ENCODE measurements around the gene EDN3. TPM values are rescaled to one million over a fixed set of nuclear protein-coding genes. Genes with fewer than 3 reads are reported as not detected.

EDN3 gene
- polyA plus RNA-seq, 4 donors: 10.8 to 58.4 (median 33.1) TPM

DNA sequence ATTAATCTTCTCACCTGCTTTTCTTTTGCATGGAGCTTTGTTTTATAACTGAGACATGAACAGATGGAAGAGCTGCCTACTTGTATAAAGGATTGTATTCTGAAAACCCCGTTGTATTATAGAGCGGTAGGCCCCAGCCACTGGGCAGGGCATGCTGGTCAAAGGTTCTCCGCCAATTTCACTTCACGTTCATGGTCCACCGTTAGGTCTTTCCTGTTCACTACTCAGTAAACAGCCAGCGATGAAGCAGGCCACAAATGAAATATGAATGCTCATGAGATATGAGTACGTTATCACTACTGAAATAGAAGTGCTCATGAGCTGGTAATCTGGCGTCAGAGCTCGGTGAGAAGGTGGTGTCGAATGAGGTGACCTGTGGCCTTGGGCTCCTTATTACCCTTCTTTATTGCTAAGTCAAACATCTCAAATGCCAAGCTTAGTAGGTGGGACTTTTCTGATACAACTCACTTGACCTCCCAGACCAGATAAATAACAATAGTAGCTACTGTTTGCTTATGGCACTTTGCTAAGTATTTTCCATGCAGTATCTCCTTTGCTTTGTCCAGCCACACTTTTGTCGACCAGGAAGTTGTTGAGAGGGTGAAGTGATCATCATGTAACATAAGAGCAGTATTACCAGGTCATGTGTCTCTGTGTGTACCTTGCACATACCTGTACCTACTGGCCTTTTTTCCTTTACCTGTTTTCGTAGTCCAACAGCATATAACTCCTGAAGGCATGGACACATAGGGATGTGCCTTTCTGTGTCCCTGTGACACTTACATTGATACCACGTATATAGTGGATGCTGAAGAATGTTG is 16.7 kb downstream of the EDN3 start:
- 28 to 67% (median 40%) methylated on average over 13 of the region's 13 CpGs for WGBS, 3 donors
- Histone ChIP-seq H3K9me3 (ENCODE audit: control insufficient read depth in 2 of 2, insufficient read depth in 1 of 2, low read depth in 1 of 2, low read length in 1 of 2) (peaks cover 0 to 5% of the 10 kb centered on the region in 2 donors), H3K27ac (ENCODE audit: low read depth in 1 of 3, low read length in 2 of 3) (peak overlapping the region; percentile 50 to 88 (median 51)), H3K4me1 (ENCODE audit: control insufficient read depth in 3 of 3, insufficient read depth in 2 of 3, low read depth in 1 of 3, low read length in 2 of 3) (peaks cover 3 to 58% (median 23%) of the 10 kb centered on the region in 3 donors), H3K4me3 (ENCODE audit: low read depth in 1 of 3, low read length in 3 of 3) (no peak overlapping the region), H3K36me3 (ENCODE audit: control insufficient read depth in 3 of 3, insufficient read depth in 2 of 3, low read depth in 1 of 3, low read length in 3 of 3) (peaks cover 0 to 5% (median 3%) of the 10 kb centered on the region in 3 donors), H3K27me3 (ENCODE audit: control insufficient read depth in 3 of 3, insufficient read depth in 3 of 3, low read length in 3 of 3) (peaks cover 0 to 5% (median 0%) of the 10 kb centered on the region in 3 donors)
- FAIRE-seq: peak; percentile 61
- DNase-seq: peak; percentile 87 to 95

DNA sequence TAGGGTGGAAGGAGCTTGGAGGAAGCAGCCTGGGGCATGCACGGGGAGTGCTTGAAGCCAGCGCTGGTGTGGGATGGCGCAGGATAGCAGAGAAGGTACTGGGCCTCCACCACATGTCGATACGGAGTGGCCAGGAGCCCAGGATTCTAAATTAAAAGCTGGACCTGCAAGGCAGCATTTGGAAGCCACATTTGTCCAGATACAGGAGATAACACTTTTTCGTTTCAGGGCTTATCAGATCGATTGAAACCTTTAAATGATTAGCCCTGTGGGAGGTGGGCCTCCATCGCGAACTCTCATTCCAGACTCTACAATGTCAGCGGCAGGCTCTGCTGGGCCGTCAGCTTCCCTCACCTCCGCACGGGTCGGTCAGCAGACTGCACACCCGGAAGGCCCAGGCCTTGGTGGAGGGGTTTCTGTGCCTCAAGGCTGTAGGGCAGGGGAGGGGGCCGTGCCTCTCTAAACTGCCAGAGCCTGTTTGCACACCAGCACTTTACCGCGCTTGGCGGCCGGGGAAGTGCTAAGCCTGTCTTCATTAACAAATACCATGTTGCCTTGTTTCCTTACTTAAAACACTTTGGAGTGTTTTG is 17.9 kb downstream of the EDN3 start:
- peaks cover 0 to 5% of the 10 kb centered on the region in 2 donors for H3K9me3 ChIP-seq (ENCODE audit: control insufficient read depth in 2 of 2, insufficient read depth in 1 of 2, low read depth in 1 of 2, low read length in 1 of 2)
- peak overlapping the region; percentile 50 to 88 (median 51) for H3K27ac ChIP-seq (ENCODE audit: low read depth in 1 of 3, low read length in 2 of 3)
- H3K4me3 ChIP-seq (ENCODE audit: low read depth in 1 of 3, low read length in 3 of 3): no peak overlapping the region
- H3K36me3 ChIP-seq (ENCODE audit: control insufficient read depth in 3 of 3, insufficient read depth in 2 of 3, low read depth in 1 of 3, low read length in 3 of 3): peaks cover 0 to 7% (median 5%) of the 10 kb centered on the region in 3 donors
- H3K4me1 ChIP-seq (ENCODE audit: control insufficient read depth in 3 of 3, insufficient read depth in 2 of 3, low read depth in 1 of 3, low read length in 2 of 3): peaks cover 3 to 58% (median 19%) of the 10 kb centered on the region in 3 donors
- WGBS, 3 donors: 88 to 94% (median 89%) methylated on average over 20 of the region's 20 CpGs
- peaks cover 0 to 5% (median 0%) of the 10 kb centered on the region in 3 donors for H3K27me3 ChIP-seq (ENCODE audit: control insufficient read depth in 3 of 3, insufficient read depth in 3 of 3, low read length in 3 of 3)
- DNase-seq (no peak), FAIRE-seq (no peak)

DNA sequence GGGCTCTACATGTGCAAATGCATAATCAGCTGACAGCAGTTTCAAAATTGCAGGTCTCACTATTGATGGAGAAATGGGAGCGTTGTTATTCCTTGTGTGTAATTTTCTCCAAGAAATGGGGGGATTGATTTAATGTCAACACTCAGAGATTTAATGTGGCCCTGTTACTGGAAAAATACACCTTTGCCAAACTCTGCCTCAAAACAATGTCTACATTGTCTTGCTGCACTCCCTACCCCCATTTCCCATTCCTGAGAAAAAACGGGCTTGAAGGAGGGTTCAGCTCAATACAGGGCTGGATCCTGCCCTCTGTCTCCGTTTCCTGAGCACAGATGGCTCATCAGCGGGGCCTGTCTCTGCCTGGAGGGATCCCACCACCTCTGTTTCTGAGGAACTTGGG is 18.4 kb downstream of the EDN3 start:
- peak overlapping the region in 1 of 3 donors; percentile 88 for H3K27ac ChIP-seq (ENCODE audit: low read depth in 1 of 3, low read length in 2 of 3)

DNA sequence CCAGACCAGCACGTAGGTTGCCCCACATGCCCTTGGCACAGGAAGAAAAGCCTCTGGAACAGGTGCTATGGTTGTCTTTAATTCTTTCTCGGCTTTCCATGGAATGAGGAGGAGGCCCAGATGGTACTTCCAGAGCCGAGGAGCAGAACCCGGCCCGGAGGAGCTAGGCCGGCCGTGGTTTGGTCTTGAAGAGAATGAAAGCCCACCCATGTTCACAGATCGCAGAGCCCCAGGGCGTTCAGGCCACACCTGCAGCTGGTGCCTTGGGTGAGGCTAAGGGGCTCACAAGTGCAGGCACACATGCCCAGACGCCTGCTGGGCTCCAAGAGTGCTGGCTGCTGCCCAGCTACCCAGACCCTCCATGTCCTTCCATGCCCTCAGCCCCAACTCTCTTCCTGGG is 20.0 kb downstream of the EDN3 start:
- H3K27me3 ChIP-seq (ENCODE audit: control insufficient read depth in 3 of 3, insufficient read depth in 3 of 3, low read length in 3 of 3): no peaks in the 10 kb centered on the region
- DNase-seq (no peak), FAIRE-seq (no peak)
- peak overlapping the region in 1 of 3 donors; percentile 79 for H3K27ac ChIP-seq (ENCODE audit: low read depth in 1 of 3, low read length in 2 of 3)
- no peaks in the 10 kb centered on the region for H3K9me3 ChIP-seq (ENCODE audit: control insufficient read depth in 2 of 2, insufficient read depth in 1 of 2, low read depth in 1 of 2, low read length in 1 of 2)
- 87 to 92% (median 92%) methylated on average over 10 of the region's 10 CpGs for WGBS, 3 donors
- H3K36me3 ChIP-seq (ENCODE audit: control insufficient read depth in 3 of 3, insufficient read depth in 2 of 3, low read depth in 1 of 3, low read length in 3 of 3): peaks cover 0 to 10% (median 5%) of the 10 kb centered on the region in 3 donors
- H3K4me3 ChIP-seq (ENCODE audit: low read depth in 1 of 3, low read length in 3 of 3): no peak overlapping the region
- peaks cover 3 to 49% (median 11%) of the 10 kb centered on the region in 3 donors for H3K4me1 ChIP-seq (ENCODE audit: control insufficient read depth in 3 of 3, insufficient read depth in 2 of 3, low read depth in 1 of 3, low read length in 2 of 3)

More for the DNA sequence above, 18.4 kb downstream of the EDN3 start:
- H3K36me3 ChIP-seq (ENCODE audit: control insufficient read depth in 3 of 3, insufficient read depth in 2 of 3, low read depth in 1 of 3, low read length in 3 of 3): peaks cover 0 to 7% (median 5%) of the 10 kb centered on the region in 3 donors
- FAIRE-seq: no peak
- peaks cover 0 to 5% (median 0%) of the 10 kb centered on the region in 3 donors for H3K27me3 ChIP-seq (ENCODE audit: control insufficient read depth in 3 of 3, insufficient read depth in 3 of 3, low read length in 3 of 3)
- H3K9me3 ChIP-seq (ENCODE audit: control insufficient read depth in 2 of 2, insufficient read depth in 1 of 2, low read depth in 1 of 2, low read length in 1 of 2): peaks cover 0 to 5% of the 10 kb centered on the region in 2 donors
- peaks cover 3 to 58% (median 19%) of the 10 kb centered on the region in 3 donors for H3K4me1 ChIP-seq (ENCODE audit: control insufficient read depth in 3 of 3, insufficient read depth in 2 of 3, low read depth in 1 of 3, low read length in 2 of 3)
- WGBS, 3 donors: 62 to 73% (median 66%) methylated on average over 4 of the region's 4 CpGs
- no peak for DNase-seq
- no peak overlapping the region for H3K4me3 ChIP-seq (ENCODE audit: low read depth in 1 of 3, low read length in 3 of 3)

DNA sequence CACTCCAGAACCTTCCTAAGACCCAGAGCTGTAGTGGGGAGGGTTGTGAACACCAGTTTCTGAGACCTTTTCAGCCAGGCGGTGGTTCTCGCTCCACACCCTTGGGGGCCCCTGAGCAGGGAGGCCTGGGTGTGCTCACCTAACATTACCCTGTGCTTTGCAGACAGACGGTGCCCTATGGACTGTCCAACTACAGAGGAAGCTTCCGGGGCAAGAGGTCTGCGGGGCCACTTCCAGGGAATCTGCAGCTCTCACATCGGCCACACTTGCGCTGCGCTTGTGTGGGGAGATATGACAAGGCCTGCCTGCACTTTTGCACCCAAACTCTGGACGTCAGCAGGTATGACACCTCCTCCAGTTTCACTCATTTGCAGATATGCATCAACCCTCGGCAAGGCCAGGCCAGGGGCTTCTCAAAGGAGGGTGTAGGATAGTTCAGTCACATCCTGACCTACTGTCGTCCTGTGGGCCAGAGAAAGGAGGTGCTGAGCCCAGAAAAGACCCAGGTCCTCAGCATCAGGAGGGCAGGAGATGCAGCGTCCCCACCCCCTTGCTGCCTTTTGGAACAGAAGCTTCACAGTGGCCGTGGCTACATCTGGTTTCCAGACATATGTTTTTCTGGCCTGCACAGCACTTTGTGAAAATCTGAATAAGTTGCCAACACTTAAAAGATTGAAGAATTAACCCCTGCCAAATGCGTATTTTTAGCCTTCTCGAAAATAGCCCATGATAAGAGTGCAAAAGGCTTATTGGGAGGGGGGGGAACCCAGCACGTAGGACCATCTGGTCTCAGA is 20.6 kb downstream of the EDN3 start:
- DNase-seq: peak in 1 of 2 donors; percentile 87
- no peak for FAIRE-seq

DNA sequence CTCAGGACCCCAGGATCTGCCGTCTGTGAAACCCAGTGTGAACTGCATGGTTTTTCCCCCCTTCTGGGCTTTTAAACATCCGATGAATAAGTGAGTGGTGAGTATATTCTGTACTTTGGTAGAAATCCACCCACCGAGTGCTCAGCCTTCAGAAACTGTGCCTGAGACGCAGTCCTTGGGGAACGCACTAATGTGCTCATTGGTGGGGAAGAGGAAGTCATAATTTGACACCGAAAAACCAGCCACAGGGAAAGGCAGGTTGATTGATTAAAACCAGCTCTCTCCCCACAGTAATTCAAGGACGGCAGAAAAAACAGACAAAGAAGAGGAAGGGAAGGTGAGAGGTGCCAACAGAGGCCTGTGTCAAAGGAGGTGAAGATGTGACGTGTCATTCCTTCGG is 21.7 kb downstream of the EDN3 start:
- Histone ChIP-seq H3K4me3 (ENCODE audit: low read depth in 1 of 3, low read length in 3 of 3) (no peak overlapping the region), H3K4me1 (ENCODE audit: control insufficient read depth in 3 of 3, insufficient read depth in 2 of 3, low read depth in 1 of 3, low read length in 2 of 3) (peaks cover 3 to 39% (median 9%) of the 10 kb centered on the region in 3 donors), H3K27me3 (ENCODE audit: control insufficient read depth in 3 of 3, insufficient read depth in 3 of 3, low read length in 3 of 3) (peaks cover 0 to 2% (median 0%) of the 10 kb centered on the region in 3 donors), H3K27ac (ENCODE audit: low read depth in 1 of 3, low read length in 2 of 3) (no peak overlapping the region), H3K9me3 (ENCODE audit: control insufficient read depth in 2 of 2, insufficient read depth in 1 of 2, low read depth in 1 of 2, low read length in 1 of 2) (no peaks in the 10 kb centered on the region), H3K36me3 (ENCODE audit: control insufficient read depth in 3 of 3, insufficient read depth in 2 of 3, low read depth in 1 of 3, low read length in 3 of 3) (peaks cover 0 to 10% (median 5%) of the 10 kb centered on the region in 3 donors)
- DNase-seq: no peak
- 70 to 91% (median 75%) methylated on average over 9 of the region's 9 CpGs for WGBS, 3 donors
- FAIRE-seq: no peak

More for the DNA sequence above, 20.6 kb downstream of the EDN3 start:
- Histone ChIP-seq H3K27ac (ENCODE audit: low read depth in 1 of 3, low read length in 2 of 3) (peak overlapping the region in 1 of 3 donors; percentile 79), H3K9me3 (ENCODE audit: control insufficient read depth in 2 of 2, insufficient read depth in 1 of 2, low read depth in 1 of 2, low read length in 1 of 2) (no peaks in the 10 kb centered on the region), H3K27me3 (ENCODE audit: control insufficient read depth in 3 of 3, insufficient read depth in 3 of 3, low read length in 3 of 3) (no peaks in the 10 kb centered on the region), H3K36me3 (ENCODE audit: control insufficient read depth in 3 of 3, insufficient read depth in 2 of 3, low read depth in 1 of 3, low read length in 3 of 3) (peaks cover 0 to 10% (median 5%) of the 10 kb centered on the region in 3 donors), H3K4me3 (ENCODE audit: low read depth in 1 of 3, low read length in 3 of 3) (no peak overlapping the region), H3K4me1 (ENCODE audit: control insufficient read depth in 3 of 3, insufficient read depth in 2 of 3, low read depth in 1 of 3, low read length in 2 of 3) (peaks cover 3 to 44% (median 10%) of the 10 kb centered on the region in 3 donors)
- WGBS, 3 donors: 74 to 86% (median 85%) methylated on average over 16 of the region's 16 CpGs

DNA sequence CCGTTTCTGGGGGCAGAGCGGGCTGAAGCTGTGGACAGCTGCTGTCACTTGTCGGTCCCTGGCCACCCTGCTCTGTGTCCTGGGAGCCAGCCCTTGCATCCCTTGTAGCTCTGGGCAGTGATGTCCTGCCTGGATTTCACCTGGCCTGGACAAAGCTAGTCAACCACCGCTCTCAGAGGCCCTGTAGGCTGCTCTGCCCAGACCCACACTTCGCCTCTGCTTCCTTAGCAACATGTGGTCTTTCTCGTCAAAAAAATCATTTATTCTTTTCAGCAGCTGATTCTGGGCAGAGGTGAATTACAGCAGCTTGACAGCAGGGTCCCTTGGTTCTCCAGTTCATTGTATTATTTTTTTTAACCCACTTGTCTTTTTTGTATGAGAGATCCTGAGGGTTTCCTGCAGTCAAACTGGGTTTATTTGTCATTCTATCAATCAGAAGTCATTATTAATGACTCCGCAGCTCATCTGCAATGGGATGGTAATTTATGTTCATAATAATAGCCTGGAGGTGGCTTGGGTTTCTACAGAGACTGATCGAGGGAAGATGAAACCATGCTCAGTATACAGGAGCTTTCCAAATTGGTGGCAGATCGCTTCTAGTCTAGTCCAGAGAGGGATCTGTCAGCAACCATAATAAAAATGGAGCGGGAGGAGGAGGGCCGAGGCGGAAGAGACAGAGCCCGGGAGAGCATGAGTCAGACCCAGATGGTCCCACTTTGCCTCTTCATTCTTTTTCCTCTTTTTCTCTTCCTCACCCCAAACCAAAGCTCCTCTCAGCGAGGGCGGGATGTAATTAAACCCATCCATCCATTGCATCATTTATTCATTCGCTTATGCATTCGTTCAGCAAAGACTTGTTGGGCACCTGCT is 22.4 kb downstream of the EDN3 start:
- H3K4me3 ChIP-seq (ENCODE audit: low read depth in 1 of 3, low read length in 3 of 3): no peak overlapping the region
- no peaks in the 10 kb centered on the region for H3K9me3 ChIP-seq (ENCODE audit: control insufficient read depth in 2 of 2, insufficient read depth in 1 of 2, low read depth in 1 of 2, low read length in 1 of 2)
- peaks cover 3 to 34% (median 8%) of the 10 kb centered on the region in 3 donors for H3K4me1 ChIP-seq (ENCODE audit: control insufficient read depth in 3 of 3, insufficient read depth in 2 of 3, low read depth in 1 of 3, low read length in 2 of 3)
- DNase-seq (no peak), FAIRE-seq (no peak)
- H3K27ac ChIP-seq (ENCODE audit: low read depth in 1 of 3, low read length in 2 of 3): no peak overlapping the region
- WGBS, 3 donors: 86 to 96% (median 86%) methylated on average over 17 of the region's 17 CpGs
- peaks cover 0 to 3% (median 0%) of the 10 kb centered on the region in 3 donors for H3K27me3 ChIP-seq (ENCODE audit: control insufficient read depth in 3 of 3, insufficient read depth in 3 of 3, low read length in 3 of 3)
- peaks cover 0 to 10% (median 5%) of the 10 kb centered on the region in 3 donors for H3K36me3 ChIP-seq (ENCODE audit: control insufficient read depth in 3 of 3, insufficient read depth in 2 of 3, low read depth in 1 of 3, low read length in 3 of 3)

Data from small intestine (tissue), 7 donors.